Uterus (tissue), 2 donors: ENCODE data around the gene LRRC17.

Source experiments
- POLR2A ChIP-seq, 2 donors: fragments of 450-650 bp; IDR thresholded peaks; one replicate each; pipeline ENCODE4 v1.6.1; 2016; ENCODE audit warnings: antibody characterized with exemption in 2 of 2, mild to moderate bottlenecking in 1 of 2, moderate library complexity in 1 of 2
- TF ChIP-seq, protein P1 (sequence below), 4 experiments: fragments of 200-600 bp in 2 of 4; fragments of 450-650 bp in 2 of 4; sonication (generic) in 2 of 4; IDR thresholded peaks; one replicate each; pipeline ENCODE4 v1.5.1; 2016 to 2019; ENCODE audit warnings: antibody characterized with exemption in 4 of 4, mild to moderate bottlenecking in 2 of 4, moderate library complexity in 1 of 4

DNA sequence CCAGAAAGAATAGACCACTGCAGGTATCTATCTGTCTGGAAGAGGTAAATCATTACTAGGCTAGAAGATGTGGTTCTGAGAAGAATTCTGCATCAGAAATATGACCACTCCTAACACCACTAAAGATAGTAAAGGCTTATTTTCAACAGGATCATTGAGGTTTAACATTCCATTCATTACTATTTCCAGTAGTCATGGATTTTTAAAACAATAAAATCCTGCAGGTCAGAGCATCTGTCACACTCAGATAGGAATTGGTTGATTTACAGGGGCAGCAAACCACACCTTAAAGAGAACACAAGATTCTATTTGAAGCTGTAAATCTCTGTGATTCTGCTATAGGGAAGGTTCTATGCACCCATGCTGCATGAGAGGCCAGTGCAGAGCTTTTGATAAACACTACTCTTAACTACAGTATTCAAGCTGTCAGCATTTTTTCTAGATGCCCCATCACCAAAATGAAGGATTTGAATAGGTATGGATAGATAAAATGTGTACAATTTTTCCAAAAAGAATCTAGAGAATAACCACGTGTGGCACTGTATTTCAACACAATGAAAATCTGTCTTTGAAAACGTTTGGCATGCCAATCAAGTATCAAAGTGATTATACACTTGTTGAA lies 14.6 kb downstream of the LRRC17 start:
- TF ChIP-seq, protein P1, sequence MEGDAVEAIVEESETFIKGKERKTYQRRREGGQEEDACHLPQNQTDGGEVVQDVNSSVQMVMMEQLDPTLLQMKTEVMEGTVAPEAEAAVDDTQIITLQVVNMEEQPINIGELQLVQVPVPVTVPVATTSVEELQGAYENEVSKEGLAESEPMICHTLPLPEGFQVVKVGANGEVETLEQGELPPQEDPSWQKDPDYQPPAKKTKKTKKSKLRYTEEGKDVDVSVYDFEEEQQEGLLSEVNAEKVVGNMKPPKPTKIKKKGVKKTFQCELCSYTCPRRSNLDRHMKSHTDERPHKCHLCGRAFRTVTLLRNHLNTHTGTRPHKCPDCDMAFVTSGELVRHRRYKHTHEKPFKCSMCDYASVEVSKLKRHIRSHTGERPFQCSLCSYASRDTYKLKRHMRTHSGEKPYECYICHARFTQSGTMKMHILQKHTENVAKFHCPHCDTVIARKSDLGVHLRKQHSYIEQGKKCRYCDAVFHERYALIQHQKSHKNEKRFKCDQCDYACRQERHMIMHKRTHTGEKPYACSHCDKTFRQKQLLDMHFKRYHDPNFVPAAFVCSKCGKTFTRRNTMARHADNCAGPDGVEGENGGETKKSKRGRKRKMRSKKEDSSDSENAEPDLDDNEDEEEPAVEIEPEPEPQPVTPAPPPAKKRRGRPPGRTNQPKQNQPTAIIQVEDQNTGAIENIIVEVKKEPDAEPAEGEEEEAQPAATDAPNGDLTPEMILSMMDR (IDR thresholded peaks at IDR 0.05): no peak
- TF ChIP-seq POLR2A (IDR thresholded peaks at IDR 0.05): no peak
